Stimulated activated CD4-positive, alpha-beta T cell treated with anti-CD3 and anti-CD28 coated beads, Interleukin-1b, Interleukin-23, amount 100 ng/mL, for 1 hour (primary cell): ENCODE results near the gene STK35.

Experiments
- DNase-seq, 2 donors: peaks; one replicate each; pipeline ENCODE4 v3.0.0-alpha.2; 2020; ENCODE audit warnings: low read depth in 2 of 2

The STK35 gene

GRCh38 chr20:2104236-2104635, 2.6 kb downstream of the STK35 start:
- no peak for DNase-seq

GRCh38 chr20:2108498-2108897, 6.9 kb downstream of the STK35 start:
- DNase-seq = no peak

- no peak for DNase-seq
Observed at GRCh38 chr20:2108987-2109386, 7.4 kb downstream of the STK35 start.

GRCh38 chr20:2109425-2110210, 8.0 kb downstream of the STK35 start:
- DNase-seq = no peak

GRCh38 chr20:2112910-2113309, 11.3 kb downstream of the STK35 start:
- DNase-seq = no peak

- no peak for DNase-seq
Observed at GRCh38 chr20:2114127-2114959, 12.7 kb downstream of the STK35 start.

- DNase-seq = no peak
Observed at GRCh38 chr20:2114990-2115681, 13.5 kb downstream of the STK35 start.

GRCh38 chr20:2116170-2116940, 14.7 kb downstream of the STK35 start:
- no peak for DNase-seq

- DNase-seq = no peak
Observed at GRCh38 chr20:2118783-2119182, 17.2 kb downstream of the STK35 start.

GRCh38 chr20:2122936-2123335, 21.3 kb downstream of the STK35 start:
- DNase-seq = no peak

GRCh38 chr20:2123720-2124119, 22.1 kb downstream of the STK35 start:
- no peak for DNase-seq

- no peak for DNase-seq
Observed at GRCh38 chr20:2124564-2125213, 23.1 kb downstream of the STK35 start.

- no peak for DNase-seq
Observed at GRCh38 chr20:2125474-2126112, 24.0 kb downstream of the STK35 start.

GRCh38 chr20:2127238-2127637, 25.6 kb downstream of the STK35 start:
- DNase-seq = no peak

- no peak for DNase-seq
Observed at GRCh38 chr20:2128542-2128941, 26.9 kb downstream of the STK35 start.

GRCh38 chr20:2130062-2130591, 28.5 kb downstream of the STK35 start:
- DNase-seq = no peak

- DNase-seq = no peak
Observed at GRCh38 chr20:2130683-2131082, 29.1 kb downstream of the STK35 start.

- DNase-seq = no peak
Observed at GRCh38 chr20:2131366-2131765, 29.7 kb downstream of the STK35 start.

- DNase-seq = no peak
Observed at GRCh38 chr20:2132461-2132901, 30.9 kb downstream of the STK35 start.
